IMR-90 (cell line): ENCODE data around the gene IRGQ. TPM values are rescaled to one million over a fixed set of nuclear protein-coding genes. Genes with fewer than 3 reads are reported as not detected.

Source experiments
- ATAC-seq: fragments of 200-7000 bp; cut with Tn5 transposase; 2 replicates; pipeline ENCODE4 v1.9.1; 2020; ENCODE audit warnings: low read depth, mild to moderate bottlenecking, moderate library complexity
- BruUV-seq: library from RNA; stranded (reverse); fragments of 400-500 nt; replicated peaks from 2 replicates; lab custom pipeline; 2021; lab: Mats Ljungman, UMichigan
- CTCF ChIA-PET: fragments of 300-600 bp; formaldehyde crosslinking; extraction: SDS; loops from one replicate; lab custom pipeline; 2021; ENCODE audit warnings: antibody characterized with exemption; lab: Yijun Ruan, JAX
- POLR2A ChIA-PET: fragments of 300-600 bp; sonication (Branson Sonifier 250); formaldehyde crosslinking; loops from one replicate; lab custom pipeline; 2022; ENCODE audit warnings: antibody characterized with exemption; ENCODE audit not compliant: unreplicated experiment; lab: Charles Lee
- DNase-seq: peaks from one replicate; pipeline ENCODE4 v3.0.0; 2013
- H2AFZ ChIP-seq: replicated peaks from 2 replicates; pipeline ENCODE3; 2013; ENCODE audit warnings: low read length, mild to moderate bottlenecking; ENCODE audit not compliant: poor library complexity
- H2AK5ac ChIP-seq: 2 replicates; pipeline ENCODE4 v1.6.1; 2013; ENCODE audit warnings: low read depth, low read length, inconsistent platforms
- H2AK9ac ChIP-seq: replicated peaks from 2 replicates; pipeline ENCODE3; 2013; ENCODE audit warnings: mild to moderate bottlenecking, low read depth, low read length, moderate library complexity; ENCODE audit not compliant: poor library complexity
- H2BK120ac ChIP-seq: 2 replicates; pipeline ENCODE4 v1.6.1; 2013; ENCODE audit warnings: low read depth, low read length, inconsistent platforms
- H2BK15ac ChIP-seq: 3 replicates; pipeline ENCODE4 v1.6.1; 2013; ENCODE audit warnings: low read depth, low read length, inconsistent platforms
- H2BK20ac ChIP-seq: 2 replicates; pipeline ENCODE4 v1.6.1; 2013; ENCODE audit warnings: low read depth, mild to moderate bottlenecking, inconsistent platforms, low read length, moderate library complexity
- H2BK5ac ChIP-seq: 2 replicates; pipeline ENCODE4 v1.6.1; 2013; ENCODE audit warnings: mild to moderate bottlenecking, low read depth, low read length, inconsistent platforms; ENCODE audit not compliant: poor library complexity, severe bottlenecking
- H3K14ac ChIP-seq: replicated peaks from 2 replicates; pipeline ENCODE4 v1.6.1; 2013; ENCODE audit warnings: low read depth, low read length, inconsistent platforms
- H3K18ac ChIP-seq: 2 replicates; pipeline ENCODE4 v1.6.1; 2013; ENCODE audit warnings: low read depth, low read length, control low read depth
- H3K23ac ChIP-seq: 2 replicates; pipeline ENCODE4 v1.6.1; 2013; ENCODE audit warnings: low read depth, low read length, inconsistent platforms
- H3K27ac ChIP-seq: 2 replicates; pipeline ENCODE4 v1.5.1; 2013; ENCODE audit warnings: mild to moderate bottlenecking, control low read depth, low read length; ENCODE audit not compliant: insufficient read depth
- H3K27me3 ChIP-seq: 2 replicates; pipeline ENCODE4 v1.6.1; 2013; ENCODE audit warnings: low read length; ENCODE audit not compliant: control insufficient read depth, insufficient read depth
- H3K36me3 ChIP-seq: 2 replicates; pipeline ENCODE4 v1.6.1; 2013; ENCODE audit warnings: low read length, mixed read lengths; ENCODE audit not compliant: control insufficient read depth, insufficient read depth
- H3K4ac ChIP-seq: 2 replicates; pipeline ENCODE4 v1.6.1; 2013; ENCODE audit warnings: low read depth, low read length, inconsistent platforms
- H3K4me1 ChIP-seq: 2 replicates; pipeline ENCODE4 v1.6.1; 2013; ENCODE audit warnings: low read length, mixed read lengths; ENCODE audit not compliant: control insufficient read depth, insufficient read depth
- H3K4me2 ChIP-seq: 2 replicates; pipeline ENCODE4 v1.6.1; 2013; ENCODE audit warnings: low read depth, mild to moderate bottlenecking, control low read depth, low read length, moderate library complexity
- H3K4me3 ChIP-seq: 2 replicates; pipeline ENCODE4 v1.5.1; 2013; ENCODE audit warnings: low read depth, mild to moderate bottlenecking, control low read depth, low read length, moderate library complexity; ENCODE audit not compliant: insufficient read depth
- H3K56ac ChIP-seq: 2 replicates; pipeline ENCODE4 v1.6.1; 2013; ENCODE audit warnings: low read length, inconsistent platforms; ENCODE audit not compliant: insufficient read depth; ENCODE audit errors: extremely low read depth
- H3K79me1 ChIP-seq, 2 experiments: 2 replicates each; pipeline ENCODE4 v1.6.1; 2013; ENCODE audit warnings: low read length in 2 of 2, inconsistent platforms in 1 of 2, low read depth in 1 of 2
- H3K9ac ChIP-seq: 2 replicates; pipeline ENCODE4 v1.6.1; 2013; ENCODE audit warnings: low read depth, low read length, control low read depth
- H3K9me1 ChIP-seq: 2 replicates; pipeline ENCODE4 v1.6.1; 2013; ENCODE audit warnings: low read length, inconsistent platforms; ENCODE audit not compliant: insufficient read depth
- H3K9me3 ChIP-seq: 2 replicates; pipeline ENCODE4 v1.6.1; 2013; ENCODE audit warnings: low read length; ENCODE audit not compliant: control insufficient read depth, insufficient read depth
- H4K20me1 ChIP-seq: 2 replicates; pipeline ENCODE4 v1.6.1; 2013; ENCODE audit warnings: low read length, inconsistent platforms; ENCODE audit not compliant: insufficient read depth
- H4K5ac ChIP-seq: 2 replicates; pipeline ENCODE4 v1.6.1; 2013; ENCODE audit warnings: mild to moderate bottlenecking, low read depth, low read length, control low read depth
- H4K8ac ChIP-seq, 2 experiments: 2 replicates each; pipeline ENCODE4 v1.6.1; 2013; ENCODE audit warnings: low read depth in 2 of 2, low read length in 2 of 2, control low read depth in 1 of 2, inconsistent platforms in 1 of 2
- H4K91ac ChIP-seq: 2 replicates; pipeline ENCODE4 v1.6.1; 2013; ENCODE audit warnings: low read depth, low read length, inconsistent platforms; ENCODE audit not compliant: insufficient read depth
- POLR2A ChIP-seq: IDR thresholded peaks from 2 replicates; pipeline ENCODE4 v1.6.1; 2012; ENCODE audit warnings: mild to moderate bottlenecking, low read depth, low read length
- RAD21 ChIP-seq: IDR thresholded peaks from 2 replicates; pipeline ENCODE4 v1.6.1; 2012; ENCODE audit warnings: low read length, improper control_type of control experiment
- SMC3 ChIP-seq: fragments of 150-350 bp; IDR thresholded peaks from 2 replicates; pipeline ENCODE4 v1.6.1; 2016; ENCODE audit warnings: low read depth, mild to moderate bottlenecking, antibody characterized with exemption, low read length, moderate library complexity
- WGBS, 2 experiments: methylation state at CpG; one replicate each; pipeline versions ENCODE4 v1.1.5 to v1.1.7; 2013; ENCODE audit warnings: missing lambda C conversion rate in 2 of 2; ENCODE audit not compliant: insufficient read length in 1 of 2; ENCODE audit errors: extremely low coverage in 2 of 2; 5-methylcytosine and 5-hydroxymethylcytosine counted together
- dilution Hi-C: fragments of 300-500 bp; cut with HindIII; formaldehyde crosslinking; loops from one replicate; pipeline ENCODE4 v1.14.3; 2018; ENCODE audit warnings: low sequenced_read_pairs; ENCODE audit not compliant: unreplicated experiment
- in situ Hi-C: fragments of 300-500 bp; cut with MboI; formaldehyde crosslinking; loops from 3 replicates; pipeline ENCODE4 v1.14.3; 2019; ENCODE audit warnings: low sequenced_read_pairs, inconsistent platforms, mixed read lengths
- intact Hi-C: fragments of 100-400 bp; cut with micrococcal nuclease; formaldehyde crosslinking; loops from 2 replicates; pipeline ENCODE4 v1.10.0; 2022
- polyA plus RNA-seq, 3 experiments: library from polyadenylated mRNA; depleted of rRNA; stranded (reverse); fragments of >200 nt; gene quantifications; 2 replicates each; pipeline ENCODE4 v1.2.3, GENCODE V29; 2012; ENCODE audit warnings: low replicate concordance in 1 of 3
- total RNA-seq: library from RNA; depleted of rRNA; stranded (reverse); fragments of >200 nt; gene quantifications from 2 replicates; pipeline ENCODE4 v1.2.3, GENCODE V29; 2012
- TF ChIP-seq, protein P1 (sequence below): conservative IDR thresholded peaks from 2 replicates; pipeline ENCODE4 v1.5.1; 2012; ENCODE audit warnings: mild to moderate bottlenecking, low read depth, low read length, improper control_type of control experiment
- TF ChIP-seq, protein P2 (sequence below): fragments of 150-350 bp; IDR thresholded peaks from 2 replicates; pipeline ENCODE4 v1.6.1; 2017; ENCODE audit warnings: mild to moderate bottlenecking, antibody characterized with exemption, low read length, low read depth

The IRGQ gene
- total and polyA plus RNA-seq, 2 of the 4 experiments (the other 2 are of a cell fraction): 9.0 to 9.9 TPM

DNA sequence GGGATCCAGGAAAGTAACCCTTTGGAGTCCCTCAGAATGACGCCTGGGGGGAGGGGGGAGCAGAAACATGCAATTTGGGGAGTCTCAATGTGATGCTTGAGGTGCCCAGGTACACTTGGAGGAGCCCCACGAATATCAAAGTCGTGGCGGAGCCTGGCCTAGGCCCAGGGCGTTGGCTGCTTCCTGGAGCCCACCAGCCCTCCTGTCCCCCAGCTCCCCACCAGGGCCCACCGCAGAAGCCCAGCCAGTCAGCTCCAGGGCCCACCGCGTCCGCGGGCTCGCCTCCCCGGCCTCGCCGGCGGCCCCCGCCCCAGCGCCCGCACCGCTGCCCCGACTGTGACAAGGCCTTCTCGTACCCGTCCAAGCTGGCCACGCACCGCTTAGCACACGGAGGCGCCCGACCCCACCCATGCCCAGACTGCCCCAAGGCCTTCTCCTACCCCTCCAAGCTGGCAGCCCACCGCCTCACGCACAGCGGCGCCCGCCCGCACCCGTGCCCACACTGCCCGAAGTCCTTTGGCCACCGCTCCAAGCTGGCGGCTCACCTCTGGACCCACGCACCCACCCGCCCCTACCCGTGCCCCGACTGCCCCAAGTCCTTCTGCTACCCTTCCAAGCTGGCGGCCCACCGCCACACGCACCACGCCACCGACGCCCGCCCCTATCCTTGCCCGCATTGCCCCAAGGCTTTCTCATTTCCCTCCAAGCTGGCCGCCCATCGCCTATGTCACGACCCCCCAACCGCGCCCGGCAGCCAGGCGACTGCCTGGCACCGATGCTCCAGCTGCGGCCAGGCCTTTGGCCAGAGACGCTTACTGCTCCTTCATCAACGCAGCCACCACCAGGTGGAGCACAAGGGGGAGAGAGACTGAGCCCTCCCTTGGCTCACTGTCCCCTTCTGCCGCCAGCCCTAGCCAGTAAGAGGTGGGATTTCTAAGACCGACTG, 60.8 kb downstream of the IRGQ start:
- Histone ChIP-seq H2BK15ac (peak overlapping the region; percentile 27; the same call in 1 of the 3 replicates), H3K36me3 (peaks cover 3% of the 10 kb centered on the region; the same call in 1 of the 2 replicates), H4K91ac (no peak overlapping the region; the same call in 1 of the 2 replicates), H3K27ac (no peak overlapping the region), H3K4me2 (no peak overlapping the region), H3K4ac (peak overlapping the region; percentile 43; the same call in 1 of the 2 replicates), H4K8ac (peak overlapping the region in 1 of 2 experiments; percentile 44; a peak in 1 of 4 replicates), H3K9me1 (peaks cover 12% of the 10 kb centered on the region; the same call in 1 of the 2 replicates), H3K27me3 (no peaks in the 10 kb centered on the region), H3K4me1 (peaks cover 3% of the 10 kb centered on the region; the same call in 1 of the 2 replicates), H2BK120ac (no peak overlapping the region), H3K23ac (peak overlapping the region; percentile 59; the same call in 1 of the 2 replicates), H3K79me1 (peaks cover 0 to 6% of the 10 kb centered on the region in 2 experiments; a peak in 1 of 4 replicates), H2BK5ac (no peak overlapping the region), H2AK9ac (peak overlapping the region; percentile 62), H2AK5ac (peak overlapping the region; percentile 58; the same call in 1 of the 2 replicates), H2BK20ac (no peak overlapping the region), H4K5ac (no peak overlapping the region), H3K9me3 (no peaks in the 10 kb centered on the region), H4K20me1 (peaks cover 5% of the 10 kb centered on the region), H3K14ac (no peak overlapping the region), H3K9ac (no peak overlapping the region), H3K18ac (no peak overlapping the region), H2AFZ (peak overlapping the region; percentile 81), H3K4me3 (no peak overlapping the region), H3K56ac (no peak overlapping the region)
- peak; percentile 4; the same call in 1 of the 2 replicates for ATAC-seq
- POLR2A ChIA-PET: no interaction called here
- CTCF ChIA-PET: interaction anchor here (0.7 to 2.3 kb wide), 4 partner anchors 11 to 240 kb away, joined by 3 to 15 read pairs (median 4); no protein-coding TSS in a partner anchor
- dilution Hi-C loops (no loop called here), in situ Hi-C loops (no loop called here), intact Hi-C loops (loop anchor here (2.0 to 5.0 kb wide), 3 partner anchors 60 to 272 kb away; no protein-coding TSS in a partner anchor)
- no TSS peak for BruUV-seq
- peak; percentile 61 for DNase-seq
- WGBS, 2 experiments: 51% methylated on average over 36 of the region's 62 CpGs; no CpG with 5 or more reads in 1 of the 2 experiments
- TF ChIP-seq, protein P1, sequence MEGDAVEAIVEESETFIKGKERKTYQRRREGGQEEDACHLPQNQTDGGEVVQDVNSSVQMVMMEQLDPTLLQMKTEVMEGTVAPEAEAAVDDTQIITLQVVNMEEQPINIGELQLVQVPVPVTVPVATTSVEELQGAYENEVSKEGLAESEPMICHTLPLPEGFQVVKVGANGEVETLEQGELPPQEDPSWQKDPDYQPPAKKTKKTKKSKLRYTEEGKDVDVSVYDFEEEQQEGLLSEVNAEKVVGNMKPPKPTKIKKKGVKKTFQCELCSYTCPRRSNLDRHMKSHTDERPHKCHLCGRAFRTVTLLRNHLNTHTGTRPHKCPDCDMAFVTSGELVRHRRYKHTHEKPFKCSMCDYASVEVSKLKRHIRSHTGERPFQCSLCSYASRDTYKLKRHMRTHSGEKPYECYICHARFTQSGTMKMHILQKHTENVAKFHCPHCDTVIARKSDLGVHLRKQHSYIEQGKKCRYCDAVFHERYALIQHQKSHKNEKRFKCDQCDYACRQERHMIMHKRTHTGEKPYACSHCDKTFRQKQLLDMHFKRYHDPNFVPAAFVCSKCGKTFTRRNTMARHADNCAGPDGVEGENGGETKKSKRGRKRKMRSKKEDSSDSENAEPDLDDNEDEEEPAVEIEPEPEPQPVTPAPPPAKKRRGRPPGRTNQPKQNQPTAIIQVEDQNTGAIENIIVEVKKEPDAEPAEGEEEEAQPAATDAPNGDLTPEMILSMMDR: peak; percentile 63
- peak; percentile 60 for TF ChIP-seq RAD21
- TF ChIP-seq SMC3: peak; percentile 68
- TF ChIP-seq, protein P2, sequence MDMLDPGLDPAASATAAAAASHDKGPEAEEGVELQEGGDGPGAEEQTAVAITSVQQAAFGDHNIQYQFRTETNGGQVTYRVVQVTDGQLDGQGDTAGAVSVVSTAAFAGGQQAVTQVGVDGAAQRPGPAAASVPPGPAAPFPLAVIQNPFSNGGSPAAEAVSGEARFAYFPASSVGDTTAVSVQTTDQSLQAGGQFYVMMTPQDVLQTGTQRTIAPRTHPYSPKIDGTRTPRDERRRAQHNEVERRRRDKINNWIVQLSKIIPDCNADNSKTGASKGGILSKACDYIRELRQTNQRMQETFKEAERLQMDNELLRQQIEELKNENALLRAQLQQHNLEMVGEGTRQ: no peak
- no peak for TF ChIP-seq POLR2A
